H9 (cell line): ENCODE results near the gene AIG1. TPM values are rescaled to one million over a fixed set of nuclear protein-coding genes. Genes with fewer than 3 reads are reported as not detected.

Source experiments
- DNase-seq: peaks from one replicate; pipeline ENCODE4 v3.0.0-alpha.2; 2017
- H2AFZ ChIP-seq: one replicate; pipeline ENCODE4 v1.6.1; 2013; ENCODE audit warnings: mild to moderate bottlenecking, low read length, control low read depth, moderate library complexity
- H2AK5ac ChIP-seq: 2 replicates; pipeline ENCODE4 v1.6.1; 2013; ENCODE audit warnings: low read length, control low read depth, mixed read lengths; ENCODE audit not compliant: insufficient read length
- H2BK120ac ChIP-seq: one replicate; pipeline ENCODE4 v1.6.1; 2013; ENCODE audit warnings: low read depth, mild to moderate bottlenecking, low read length, control low read depth, inconsistent platforms; ENCODE audit not compliant: poor library complexity, severe bottlenecking
- H2BK12ac ChIP-seq: 2 replicates; pipeline ENCODE4 v1.6.1; 2013; ENCODE audit warnings: low read length, control low read depth, mixed read lengths, low read depth; ENCODE audit not compliant: insufficient read length
- H2BK15ac ChIP-seq: 2 replicates; pipeline ENCODE4 v1.6.1; 2013; ENCODE audit warnings: low read depth, low read length, control low read depth
- H2BK20ac ChIP-seq: one replicate; pipeline ENCODE4 v1.6.1; 2013; ENCODE audit warnings: low read depth, mild to moderate bottlenecking, low read length, control low read depth, inconsistent platforms; ENCODE audit not compliant: poor library complexity, severe bottlenecking
- H2BK5ac ChIP-seq: 2 replicates; pipeline ENCODE4 v1.6.1; 2013; ENCODE audit warnings: low read length, control low read depth, mixed read lengths; ENCODE audit not compliant: insufficient read length
- H3K14ac ChIP-seq: 2 replicates; pipeline ENCODE4 v1.6.1; 2013; ENCODE audit warnings: low read length, control low read depth; ENCODE audit not compliant: insufficient read depth
- H3K18ac ChIP-seq: 2 replicates; pipeline ENCODE4 v1.6.1; 2013; ENCODE audit warnings: low read depth, mild to moderate bottlenecking, mixed read lengths, low read length, control low read depth; ENCODE audit not compliant: insufficient read length
- H3K23ac ChIP-seq: 2 replicates; pipeline ENCODE4 v1.6.1; 2013; ENCODE audit warnings: low read length, control low read depth, mixed read lengths, low read depth; ENCODE audit not compliant: insufficient read length
- H3K23me2 ChIP-seq: 2 replicates; pipeline ENCODE4 v1.6.1; 2013; ENCODE audit warnings: low read depth, mild to moderate bottlenecking, mixed read lengths, low read length, control low read depth; ENCODE audit not compliant: insufficient read length, poor library complexity, severe bottlenecking
- H3K27ac ChIP-seq: 2 replicates; pipeline ENCODE4 v1.5.1; 2013; ENCODE audit warnings: low read length, control low read depth, mixed read lengths, low read depth; ENCODE audit not compliant: insufficient read length
- H3K27me3 ChIP-seq: 2 replicates; pipeline ENCODE4 v1.6.1; 2013; ENCODE audit warnings: low read length, control low read depth, inconsistent platforms; ENCODE audit not compliant: insufficient read depth
- H3K4ac ChIP-seq: 2 replicates; pipeline ENCODE4 v1.6.1; 2013; ENCODE audit warnings: low read depth, mild to moderate bottlenecking, control low read depth, inconsistent platforms, low read length, moderate library complexity
- H3K4me1 ChIP-seq: 2 replicates; pipeline ENCODE4 v1.6.1; 2013; ENCODE audit warnings: low read length, control low read depth, inconsistent platforms; ENCODE audit not compliant: insufficient read depth
- H3K4me2 ChIP-seq: 2 replicates; pipeline ENCODE4 v1.6.1; 2013; ENCODE audit warnings: low read length, control low read depth, mixed read lengths; ENCODE audit not compliant: insufficient read length, insufficient read depth
- H3K56ac ChIP-seq: 2 replicates; pipeline ENCODE4 v1.6.1; 2013; ENCODE audit warnings: low read depth, mild to moderate bottlenecking, mixed read lengths, low read length, control low read depth; ENCODE audit not compliant: insufficient read length
- H3K79me1 ChIP-seq: 2 replicates; pipeline ENCODE4 v1.6.1; 2013; ENCODE audit warnings: low read depth, mild to moderate bottlenecking, moderate library complexity, low read length, control low read depth, inconsistent platforms; ENCODE audit not compliant: insufficient read depth, poor library complexity, severe bottlenecking
- H3K79me2 ChIP-seq: 2 replicates; pipeline ENCODE4 v1.6.1; 2013; ENCODE audit warnings: low read length, control low read depth, inconsistent platforms; ENCODE audit not compliant: insufficient read depth
- H3K9ac ChIP-seq: 2 replicates; pipeline ENCODE4 v1.6.1; 2013; ENCODE audit warnings: low read length, control low read depth, mixed read lengths; ENCODE audit not compliant: insufficient read length; ENCODE audit errors: extremely low read depth
- H3K9me3 ChIP-seq: one replicate; pipeline ENCODE4 v1.6.1; 2013; ENCODE audit warnings: low read depth, low read length, inconsistent platforms; ENCODE audit not compliant: control insufficient read depth
- H3T11ph ChIP-seq: one replicate; pipeline ENCODE4 v1.6.1; 2013; ENCODE audit warnings: mild to moderate bottlenecking, low read length, control low read depth, inconsistent platforms
- H4K20me1 ChIP-seq: one replicate; pipeline ENCODE4 v1.6.1; 2013; ENCODE audit not compliant: control insufficient read depth, insufficient read length, insufficient read depth
- H4K5ac ChIP-seq: 2 replicates; pipeline ENCODE4 v1.6.1; 2013; ENCODE audit warnings: low read depth, mild to moderate bottlenecking, mixed read lengths, low read length, control low read depth; ENCODE audit not compliant: insufficient read length
- H4K8ac ChIP-seq: replicated peaks from 2 replicates; pipeline ENCODE4 v1.6.1; 2013; ENCODE audit warnings: low read length, control low read depth, mixed read lengths, low read depth; ENCODE audit not compliant: insufficient read length
- H4K91ac ChIP-seq: 2 replicates; pipeline ENCODE4 v1.6.1; 2013; ENCODE audit warnings: low read depth, mild to moderate bottlenecking, moderate library complexity, mixed read lengths, low read length, control low read depth; ENCODE audit not compliant: insufficient read length
- H3K27ac Mint-ChIP-seq, 3 experiments: 2 replicates in 2 of 3; 3 replicates in 1 of 3; pipeline ENCODE4 v1.8.0; 2020 to 2021; ENCODE audit warnings: mixed read lengths in 3 of 3, mild to moderate bottlenecking in 1 of 3, moderate library complexity in 1 of 3
- H3K27me3 Mint-ChIP-seq: 2 replicates; pipeline ENCODE4 v1.8.0; 2021; ENCODE audit warnings: low read depth, mild to moderate bottlenecking, moderate library complexity, mixed read lengths
- H3K36me3 Mint-ChIP-seq, 3 experiments: 2 replicates in 2 of 3; 3 replicates in 1 of 3; pipeline ENCODE4 v1.8.0; 2020 to 2021; ENCODE audit warnings: low read depth in 3 of 3, mixed read lengths in 3 of 3; ENCODE audit not compliant: insufficient read depth in 1 of 3
- H3K4me1 Mint-ChIP-seq, 2 experiments: 2 replicates each; pipeline ENCODE4 v1.8.0; 2020; ENCODE audit warnings: mixed read lengths in 2 of 2
- H3K4me3 Mint-ChIP-seq, 2 experiments: 2 replicates in 1 of 2; 3 replicates in 1 of 2; pipeline ENCODE4 v1.8.0; 2020 to 2021; ENCODE audit warnings: mild to moderate bottlenecking in 2 of 2, mixed read lengths in 2 of 2, moderate library complexity in 1 of 2
- H3K9me3 Mint-ChIP-seq, 2 experiments: 2 replicates in 1 of 2; 3 replicates in 1 of 2; pipeline ENCODE4 v1.8.0; 2020; ENCODE audit warnings: mild to moderate bottlenecking in 2 of 2, mixed read lengths in 2 of 2, moderate library complexity in 1 of 2
- CTCF ChIP-seq: fragments of 200-600 bp; sonication (generic); conservative IDR thresholded peaks from 3 replicates; pipeline ENCODE4 v1.8.0; 2021; ENCODE audit warnings: antibody characterized with exemption, mild to moderate bottlenecking
- total RNA-seq: library from RNA; stranded (reverse); gene quantifications from 2 replicates; pipeline ENCODE4 v1.2.1, GENCODE V29; 2021

AIG1 gene
- total RNA-seq, 1 experiment from 2014 or later = 44.6 TPM

- no peak overlapping the region for H3K14ac ChIP-seq
- DNase-seq = no peak
- H3K79me1 ChIP-seq = no peaks in the 10 kb centered on the region
These were observed 130.7 kb downstream of the AIG1 start for GRCh38 chr6:143191361-143191760.

More at GRCh38 chr6:143191361-143191760, 130.7 kb downstream of the AIG1 start:
- H3K36me3 Mint-ChIP-seq = peaks cover 2 to 14% (median 4%) of the 10 kb centered on the region in 3 experiments; a peak in 4 of 7 replicates
- no peak overlapping the region for H4K8ac ChIP-seq
- no peaks in the 10 kb centered on the region for H3K4me1 ChIP-seq
- H3K79me2 ChIP-seq = no peaks in the 10 kb centered on the region
- H2BK12ac ChIP-seq = no peak overlapping the region
- no peak overlapping the region for H3K27ac ChIP-seq
- no peak overlapping the region for H3T11ph ChIP-seq
- H2AK5ac ChIP-seq = no peak overlapping the region
- no peak overlapping the region for H2BK120ac ChIP-seq
- no peak overlapping the region for H3K56ac ChIP-seq
- H3K4ac ChIP-seq = no peak overlapping the region
- no peaks in the 10 kb centered on the region for H3K23me2 ChIP-seq
- no peak overlapping the region for H2BK20ac ChIP-seq
- H4K91ac ChIP-seq = no peak overlapping the region
- no peak overlapping the region for H4K5ac ChIP-seq
- no peaks in the 10 kb centered on the region for H4K20me1 ChIP-seq
- H3K23ac ChIP-seq = no peak overlapping the region
- no peak for TF ChIP-seq CTCF
- H3K4me3 Mint-ChIP-seq = no peak overlapping the region
- no peaks in the 10 kb centered on the region for H3K4me1 Mint-ChIP-seq
- no peak overlapping the region for H3K9ac ChIP-seq
- no peaks in the 10 kb centered on the region for H3K9me3 Mint-ChIP-seq
- H3K27me3 ChIP-seq = no peaks in the 10 kb centered on the region
- H3K18ac ChIP-seq = no peak overlapping the region
- no peak overlapping the region for H3K27ac Mint-ChIP-seq
- no peak overlapping the region for H2BK5ac ChIP-seq
- H3K27me3 Mint-ChIP-seq = no peaks in the 10 kb centered on the region
- no peak overlapping the region for H2AFZ ChIP-seq
- H3K9me3 ChIP-seq = no peaks in the 10 kb centered on the region
- H2BK15ac ChIP-seq = no peak overlapping the region
- no peak overlapping the region for H3K4me2 ChIP-seq
